Measurements from ENCODE around the gene SIRT2. TPM values are rescaled to one million over a fixed set of nuclear protein-coding genes. Genes with fewer than 3 reads are reported as not detected.
"Not testable (repeated sequence)": the region's sequence is repeated elsewhere in the genome, so short reads cannot be mapped to it uniquely, and the experiment has no call there.

The SIRT2 gene
- total RNA-seq, 2 donors from 2014 or later, result 31.5 to 46.0 TPM

GRCh38 chr19:38834590-38834989 lies 64.8 kb downstream of the SIRT2 start:
- Mint-ChIP-seq H3K27ac (no peak overlapping the region), H3K36me3 (peaks cover 25 to 26% of the 10 kb centered on the region in 2 donors), H3K9me3 (no peaks in the 10 kb centered on the region)
- DNase-seq (ENCODE audit: low spot score in 2 of 2) (no peak), ATAC-seq (no peak)

- ATAC-seq, result no peak
- Mint-ChIP-seq H3K27ac (peak overlapping the region in 1 of 2 donors; percentile 57), H3K36me3 (peaks cover 21% of the 10 kb centered on the region in 2 donors), H3K9me3 (no peaks in the 10 kb centered on the region)
- no peak for DNase-seq (ENCODE audit: low spot score in 2 of 2)
These were observed 65.3 kb downstream of the SIRT2 start for GRCh38 chr19:38834104-38834490.

GRCh38 chr19:38833092-38833425 lies 66.4 kb downstream of the SIRT2 start:
- ATAC-seq (no peak), DNase-seq (ENCODE audit: low spot score in 2 of 2) (no peak)
- H3K9me3 Mint-ChIP-seq, result no peaks in the 10 kb centered on the region
- H3K36me3 Mint-ChIP-seq, result peaks cover 12 to 22% of the 10 kb centered on the region in 2 donors
- H3K27ac Mint-ChIP-seq, result no peak overlapping the region

- Mint-ChIP-seq H3K36me3 (peaks cover 6 to 16% of the 10 kb centered on the region in 2 donors), H3K9me3 (no peaks in the 10 kb centered on the region), H3K27ac (peak overlapping the region; percentile 94 to 97)
- DNase-seq (ENCODE audit: low spot score in 2 of 2) (peak in 1 of 2 donors; percentile 77), ATAC-seq (peak; percentile 19 to 83)
These were observed 68.2 kb downstream of the SIRT2 start for GRCh38 chr19:38831142-38831605.

GRCh38 chr19:38830039-38830733 lies 69.2 kb downstream of the SIRT2 start:
- Mint-ChIP-seq H3K9me3 (no peaks in the 10 kb centered on the region), H3K27ac (peak overlapping the region; percentile 55 to 94), H3K36me3 (peaks cover 6 to 16% of the 10 kb centered on the region in 2 donors)
- ATAC-seq, result no peak
- DNase-seq (ENCODE audit: low spot score in 2 of 2), result no peak

GRCh38 chr19:38829203-38829602 lies 70.2 kb downstream of the SIRT2 start:
- peaks cover 6 to 16% of the 10 kb centered on the region in 2 donors for H3K36me3 Mint-ChIP-seq
- H3K27ac Mint-ChIP-seq; H3K9me3 Mint-ChIP-seq; ATAC-seq; DNase-seq (ENCODE audit: low spot score in 2 of 2): not testable (repeated sequence)

Other genes with a start within 250 kb of the SIRT2 start
- 1 to 10 TPM; 1.6 to 9.0 TPM for gene CAPN12, start 155.1 kb downstream of the SIRT2 start, total RNA-seq
- not detected for gene LGALS7, start 126.1 kb downstream of the SIRT2 start, total RNA-seq
- gene LGALS7B, start 110.4 kb downstream of the SIRT2 start, total RNA-seq, result not detected
- gene LGALS4, start 86.7 kb downstream of the SIRT2 start, total RNA-seq, result under 1 TPM; 0.59 to 0.66 TPM
- gene ECH1, start 67.8 kb downstream of the SIRT2 start, total RNA-seq, result 100 to 1,000 TPM; 129 to 170 TPM
- gene HNRNPL, start 49.6 kb downstream of the SIRT2 start, total RNA-seq, result 100 to 1,000 TPM; 658 to 720 TPM
- gene RINL, start 21.3 kb downstream of the SIRT2 start, total RNA-seq, result 100 to 1,000 TPM; 105 to 137 TPM
- 10 to 100 TPM; 41.9 to 71.9 TPM for gene NFKBIB, start 351 bp upstream of the SIRT2 start, total RNA-seq
- 1 to 10 TPM in 1 of 2 donors, under 1 TPM in 1; 0.59 to 1.4 TPM for gene CCER2, start 12.6 kb upstream of the SIRT2 start, total RNA-seq
- gene SARS2, start 31.1 kb upstream of the SIRT2 start, total RNA-seq, result 10 to 100 TPM; 35.9 to 59.1 TPM
- 10 to 100 TPM; 54.1 to 93.0 TPM for gene MRPS12, start 31.3 kb upstream of the SIRT2 start, total RNA-seq
- gene FBXO17, start 76.1 kb upstream of the SIRT2 start, total RNA-seq, result under 1 TPM in 1 of 2 donors, not detected in 1; 0.10 TPM
- gene FBXO27, start 132.9 kb upstream of the SIRT2 start, total RNA-seq, result under 1 TPM in 1 of 2 donors, not detected in 1; 0.35 TPM
- gene ACP7, start 184.8 kb upstream of the SIRT2 start, total RNA-seq, result under 1 TPM in 1 of 2 donors, not detected in 1; 0.08 TPM
- 10 to 100 TPM; 15.6 to 19.4 TPM for gene PAK4, start 226.2 kb upstream of the SIRT2 start, total RNA-seq